GM19397 (cell line): Measurements from ENCODE around the gene ZBTB4.

ENCODE experiments used
- ATAC-seq: cut with Tn5 transposase; IDR thresholded peaks from one replicate; pipeline ENCODE4 v1.9.1; 2021; ENCODE audit warnings: mild to moderate bottlenecking, moderate library complexity; ENCODE audit not compliant: unreplicated experiment

Gene ZBTB4, protein sequence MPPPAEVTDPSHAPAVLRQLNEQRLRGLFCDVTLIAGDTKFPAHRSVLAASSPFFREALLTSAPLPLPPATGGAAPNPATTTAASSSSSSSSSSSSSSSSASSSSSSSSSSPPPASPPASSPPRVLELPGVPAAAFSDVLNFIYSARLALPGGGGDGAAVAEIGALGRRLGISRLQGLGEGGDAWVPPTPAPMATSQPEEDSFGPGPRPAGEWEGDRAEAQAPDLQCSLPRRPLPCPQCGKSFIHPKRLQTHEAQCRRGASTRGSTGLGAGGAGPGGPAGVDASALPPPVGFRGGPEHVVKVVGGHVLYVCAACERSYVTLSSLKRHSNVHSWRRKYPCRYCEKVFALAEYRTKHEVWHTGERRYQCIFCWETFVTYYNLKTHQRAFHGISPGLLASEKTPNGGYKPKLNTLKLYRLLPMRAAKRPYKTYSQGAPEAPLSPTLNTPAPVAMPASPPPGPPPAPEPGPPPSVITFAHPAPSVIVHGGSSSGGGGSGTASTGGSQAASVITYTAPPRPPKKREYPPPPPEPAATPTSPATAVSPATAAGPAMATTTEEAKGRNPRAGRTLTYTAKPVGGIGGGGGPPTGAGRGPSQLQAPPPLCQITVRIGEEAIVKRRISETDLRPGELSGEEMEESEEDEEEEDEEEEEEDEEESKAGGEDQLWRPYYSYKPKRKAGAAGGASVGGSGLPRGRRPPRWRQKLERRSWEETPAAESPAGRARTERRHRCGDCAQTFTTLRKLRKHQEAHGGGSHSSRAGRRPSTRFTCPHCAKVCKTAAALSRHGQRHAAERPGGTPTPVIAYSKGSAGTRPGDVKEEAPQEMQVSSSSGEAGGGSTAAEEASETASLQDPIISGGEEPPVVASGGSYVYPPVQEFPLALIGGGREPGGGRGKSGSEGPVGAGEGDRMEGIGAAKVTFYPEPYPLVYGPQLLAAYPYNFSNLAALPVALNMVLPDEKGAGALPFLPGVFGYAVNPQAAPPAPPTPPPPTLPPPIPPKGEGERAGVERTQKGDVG

GRCh38 chr17:7479213-7480088 is at the start of gene ZBTB4:
Gene ZBTB4 (minus strand): TSS chr17:7479631. CDS start chr17:7466801, 12,830 bp downstream.
- no peak for ATAC-seq

DNA sequence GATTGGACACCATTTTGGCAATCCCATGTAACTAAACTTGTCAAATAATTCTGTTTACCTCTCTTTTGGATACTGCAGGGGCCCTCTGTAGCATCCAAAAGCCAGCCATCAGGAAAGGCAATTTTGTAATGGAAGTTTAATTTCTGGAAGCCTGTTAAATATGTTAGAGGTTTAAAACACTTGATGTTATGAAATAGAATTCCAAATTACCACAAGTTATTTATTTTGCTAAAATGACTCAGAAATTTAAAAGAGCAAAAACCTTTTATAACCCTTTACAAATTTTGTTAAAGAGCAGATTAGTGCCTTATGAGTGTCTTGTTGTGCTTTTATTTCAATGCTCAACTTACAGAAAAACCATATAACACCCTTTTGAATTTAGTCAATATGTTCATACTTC is 49.4 kb upstream of the ZBTB4 start:
- no peak for ATAC-seq

DNA sequence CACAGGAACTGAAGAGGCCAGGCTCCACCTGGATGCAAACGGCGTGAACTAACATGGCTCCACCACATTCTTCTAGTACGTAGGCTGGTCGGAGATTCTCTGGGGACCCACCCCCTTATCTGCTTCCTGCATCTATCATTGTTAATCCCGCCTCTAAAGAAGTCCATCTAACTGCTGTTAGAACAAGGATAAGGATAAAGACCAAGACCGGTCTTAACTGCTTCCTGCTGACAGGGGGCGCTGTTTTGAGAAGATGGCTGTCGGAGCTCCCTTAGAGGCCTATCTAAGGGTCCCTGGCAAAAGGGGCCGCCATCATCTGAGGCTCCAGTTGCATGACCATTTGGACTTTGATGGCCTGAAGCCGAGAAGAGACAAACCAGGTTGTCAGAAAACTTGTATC is 43.6 kb upstream of the ZBTB4 start:
- no peak for ATAC-seq

DNA sequence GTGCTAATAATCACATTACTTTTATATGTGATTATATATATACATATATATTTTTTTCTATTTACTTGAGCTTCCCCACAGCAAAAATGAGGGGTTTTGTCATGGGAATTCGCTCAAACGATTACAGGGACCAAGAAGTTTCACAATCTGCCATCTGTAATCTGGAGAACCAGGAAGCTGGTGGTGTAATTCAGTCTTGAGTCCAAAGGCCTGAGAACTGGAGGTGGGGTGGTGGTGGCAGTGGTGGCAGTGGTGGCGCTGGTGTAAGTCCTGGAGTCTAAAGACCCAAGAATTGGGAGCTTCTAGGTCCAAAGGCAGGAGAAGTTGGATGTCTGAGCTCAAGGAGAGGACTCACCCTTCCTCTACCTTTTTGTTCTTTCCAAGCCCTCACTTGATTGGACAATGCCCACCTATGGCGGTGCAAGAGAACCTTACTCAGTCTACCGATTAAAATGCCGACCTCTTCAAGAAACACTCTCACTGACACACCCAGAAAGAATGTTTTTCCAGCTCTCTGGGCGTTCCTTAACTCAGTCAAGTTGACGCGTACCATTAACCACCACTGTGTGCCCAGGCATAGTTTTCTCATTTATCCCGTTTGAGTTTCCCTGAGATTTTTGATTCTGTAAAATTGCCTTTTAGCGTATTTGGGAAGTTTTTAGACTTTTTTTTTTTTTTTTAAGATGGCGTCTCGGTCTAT is 36.6 kb upstream of the ZBTB4 start:
- no peak for ATAC-seq

DNA sequence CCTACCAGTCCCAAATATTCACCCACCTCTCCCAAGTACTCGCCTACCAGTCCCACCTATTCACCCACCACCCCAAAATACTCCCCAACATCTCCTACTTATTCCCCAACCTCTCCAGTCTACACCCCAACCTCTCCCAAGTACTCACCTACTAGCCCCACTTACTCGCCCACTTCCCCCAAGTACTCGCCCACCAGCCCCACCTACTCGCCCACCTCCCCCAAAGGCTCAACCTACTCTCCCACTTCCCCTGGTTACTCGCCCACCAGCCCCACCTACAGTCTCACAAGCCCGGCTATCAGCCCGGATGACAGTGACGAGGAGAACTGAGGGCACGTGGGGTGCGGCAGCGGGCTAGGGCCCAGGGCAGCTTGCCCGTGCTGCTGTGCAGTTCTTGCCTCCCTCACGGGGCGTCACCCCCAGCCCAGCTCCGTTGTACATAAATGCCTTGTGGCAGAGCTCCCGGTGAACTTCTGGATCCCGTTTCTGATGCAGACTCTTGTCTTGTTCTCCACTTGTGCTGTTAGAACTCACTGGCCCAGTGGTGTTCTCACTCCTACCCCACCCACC is 34.5 kb upstream of the ZBTB4 start:
- no peak for ATAC-seq

DNA sequence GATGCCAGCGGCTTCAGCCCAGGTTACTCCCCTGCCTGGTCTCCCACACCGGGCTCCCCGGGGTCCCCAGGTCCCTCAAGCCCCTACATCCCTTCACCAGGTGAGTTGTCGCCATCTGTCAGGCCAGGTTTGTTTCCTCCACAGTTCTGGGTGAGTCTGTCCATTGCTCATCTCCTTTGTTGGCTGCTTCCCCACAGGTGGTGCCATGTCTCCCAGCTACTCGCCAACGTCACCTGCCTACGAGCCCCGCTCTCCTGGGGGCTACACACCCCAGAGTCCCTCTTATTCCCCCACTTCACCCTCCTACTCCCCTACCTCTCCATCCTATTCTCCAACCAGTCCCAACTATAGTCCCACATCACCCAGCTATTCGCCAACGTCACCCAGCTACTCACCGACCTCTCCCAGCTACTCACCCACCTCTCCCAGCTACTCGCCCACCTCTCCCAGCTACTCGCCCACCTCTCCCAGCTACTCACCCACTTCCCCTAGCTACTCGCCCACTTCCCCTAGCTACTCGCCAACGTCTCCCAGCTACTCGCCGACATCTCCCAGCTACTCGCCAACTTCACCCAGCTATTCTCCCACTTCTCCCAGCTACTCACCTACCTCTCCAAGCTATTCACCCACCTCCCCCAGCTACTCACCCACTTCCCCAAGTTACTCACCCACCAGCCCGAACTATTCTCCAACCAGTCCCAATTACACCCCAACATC is 33.6 kb upstream of the ZBTB4 start:
- no peak for ATAC-seq

DNA sequence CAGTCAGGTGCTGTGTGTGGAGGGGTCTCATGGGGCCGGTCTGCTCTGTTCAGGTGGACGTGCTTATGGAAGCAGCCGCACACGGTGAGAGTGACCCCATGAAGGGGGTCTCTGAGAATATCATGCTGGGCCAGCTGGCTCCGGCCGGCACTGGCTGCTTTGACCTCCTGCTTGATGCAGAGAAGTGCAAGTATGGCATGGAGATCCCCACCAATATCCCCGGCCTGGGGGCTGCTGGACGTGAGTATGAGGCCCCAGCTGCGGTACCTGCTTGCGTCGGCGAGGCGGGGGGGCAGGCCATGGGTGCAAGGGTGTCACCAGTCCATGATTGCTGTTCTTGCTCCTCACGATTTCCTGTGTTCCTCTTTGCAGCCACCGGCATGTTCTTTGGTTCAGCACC is 32.7 kb upstream of the ZBTB4 start:
- no peak for ATAC-seq

DNA sequence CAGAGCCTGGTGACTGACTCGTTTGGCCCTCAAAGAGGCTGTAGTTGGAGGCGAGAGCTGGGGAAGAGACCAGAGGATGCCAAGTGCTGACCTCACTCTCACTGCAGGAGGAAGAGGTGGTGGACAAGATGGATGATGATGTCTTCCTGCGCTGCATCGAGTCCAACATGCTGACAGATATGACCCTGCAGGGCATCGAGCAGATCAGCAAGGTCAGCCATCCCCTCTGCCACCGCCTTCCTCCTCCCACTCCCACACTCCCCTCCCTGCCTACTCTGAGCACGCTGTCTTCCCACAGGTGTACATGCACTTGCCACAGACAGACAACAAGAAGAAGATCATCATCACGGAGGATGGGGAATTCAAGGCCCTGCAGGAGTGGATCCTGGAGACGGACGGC is 31.7 kb upstream of the ZBTB4 start:
- ATAC-seq: no peak

DNA sequence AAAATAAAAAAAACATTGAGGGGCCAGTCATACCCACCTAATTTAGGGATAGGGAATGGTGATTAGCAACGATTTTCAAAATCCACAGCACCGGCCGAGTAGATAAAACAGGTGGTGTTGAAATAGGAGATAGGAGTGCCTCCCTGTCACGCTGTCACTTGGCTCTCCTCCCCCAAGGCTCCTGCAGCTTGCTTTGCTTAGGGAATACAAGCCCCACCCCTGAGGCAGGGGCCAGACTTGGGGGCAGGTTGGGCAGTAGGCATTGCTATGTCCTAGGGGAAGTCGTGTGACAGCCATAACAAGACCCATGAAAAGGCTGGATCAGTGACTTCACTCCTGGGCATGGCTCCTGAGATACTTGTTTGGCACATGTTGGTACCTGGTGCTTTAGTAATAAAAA is 30.5 kb upstream of the ZBTB4 start:
- no peak for ATAC-seq

DNA sequence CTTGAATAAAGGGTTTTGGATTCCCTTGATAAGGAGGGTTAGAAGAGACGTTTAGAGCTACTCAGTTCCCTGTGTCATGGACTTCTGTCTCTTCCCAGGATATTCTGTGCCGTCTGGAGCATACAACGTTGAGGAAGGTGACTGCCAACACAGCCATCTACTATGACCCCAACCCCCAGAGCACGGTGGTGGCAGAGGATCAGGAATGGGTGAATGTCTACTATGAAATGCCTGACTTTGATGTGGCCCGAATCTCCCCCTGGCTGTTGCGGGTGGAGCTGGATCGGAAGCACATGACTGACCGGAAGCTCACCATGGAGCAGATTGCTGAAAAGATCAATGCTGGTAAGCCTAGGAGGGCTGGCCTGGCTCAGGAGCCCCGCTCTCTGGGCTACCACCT is 29.4 kb upstream of the ZBTB4 start:
- ATAC-seq: no peak

- ATAC-seq: no peak
These were observed 28.7 kb upstream of the ZBTB4 start for GRCh38 chr17:7508145-7508544.

- ATAC-seq: no peak
These were observed 24.1 kb upstream of the ZBTB4 start for GRCh38 chr17:7503521-7503920.

- no peak for ATAC-seq
These were observed 23.6 kb upstream of the ZBTB4 start for GRCh38 chr17:7502987-7503386.

DNA sequence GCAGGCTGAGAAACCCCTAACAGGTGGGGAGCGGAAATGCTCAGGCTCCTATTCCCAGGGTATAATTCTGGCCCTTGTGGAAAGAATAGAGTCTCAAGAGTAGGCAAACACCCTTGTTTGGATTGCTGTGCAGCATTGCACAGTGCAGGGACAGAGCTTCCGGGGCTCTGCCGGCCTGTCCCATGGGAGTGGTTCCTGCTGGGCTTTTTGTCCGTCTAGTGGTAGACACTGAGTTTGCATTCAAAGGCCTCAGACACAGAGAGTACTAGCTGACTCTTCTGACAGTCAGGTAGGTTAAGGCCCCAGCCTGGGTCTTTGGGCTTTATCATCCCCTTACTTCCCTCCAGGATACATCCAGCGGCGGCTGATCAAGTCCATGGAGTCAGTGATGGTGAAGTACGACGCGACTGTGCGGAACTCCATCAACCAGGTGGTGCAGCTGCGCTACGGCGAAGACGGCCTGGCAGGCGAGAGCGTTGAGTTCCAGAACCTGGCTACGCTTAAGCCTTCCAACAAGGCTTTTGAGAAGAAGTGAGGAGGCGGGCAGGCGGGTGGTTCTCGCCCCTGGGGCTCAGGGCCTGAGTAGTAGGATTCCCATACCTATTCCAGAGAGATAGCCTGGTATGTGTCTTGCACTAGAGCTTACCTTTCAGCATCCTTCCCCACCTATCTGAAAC is 22.9 kb upstream of the ZBTB4 start:
- no peak for ATAC-seq

DNA sequence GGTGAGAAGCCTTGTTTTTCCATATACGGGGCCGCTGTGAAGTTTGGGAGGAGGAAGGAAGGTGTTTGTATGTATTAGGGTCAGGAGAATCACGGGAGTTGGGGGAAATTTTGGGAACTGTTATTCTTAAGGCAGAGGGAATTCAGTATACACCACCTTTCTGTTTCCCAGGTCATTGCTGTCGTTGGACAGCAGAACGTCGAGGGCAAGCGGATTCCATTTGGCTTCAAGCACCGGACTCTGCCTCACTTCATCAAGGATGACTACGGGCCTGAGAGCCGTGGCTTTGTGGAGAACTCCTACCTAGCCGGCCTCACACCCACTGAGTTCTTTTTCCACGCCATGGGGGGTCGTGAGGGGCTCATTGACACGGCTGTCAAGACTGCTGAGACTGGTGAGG is 22.3 kb upstream of the ZBTB4 start:
- ATAC-seq: no peak

- ATAC-seq: no peak
These were observed 19.7 kb upstream of the ZBTB4 start for GRCh38 chr17:7499161-7499560.

DNA sequence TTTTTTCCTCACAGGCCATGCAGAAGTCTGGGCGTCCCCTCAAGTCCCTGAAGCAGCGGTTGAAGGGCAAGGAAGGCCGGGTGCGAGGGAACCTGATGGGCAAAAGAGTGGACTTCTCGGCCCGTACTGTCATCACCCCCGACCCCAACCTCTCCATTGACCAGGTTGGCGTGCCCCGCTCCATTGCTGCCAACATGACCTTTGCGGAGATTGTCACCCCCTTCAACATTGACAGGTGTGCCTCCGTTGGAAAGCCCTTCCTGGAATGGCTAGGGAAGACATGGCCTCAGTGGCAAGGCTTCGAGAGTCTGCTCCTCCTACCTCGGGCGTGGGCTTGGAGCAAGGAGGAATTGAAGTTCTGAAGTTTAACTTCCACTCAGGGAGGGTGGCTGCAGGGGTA is 18.2 kb upstream of the ZBTB4 start:
- no peak for ATAC-seq

DNA sequence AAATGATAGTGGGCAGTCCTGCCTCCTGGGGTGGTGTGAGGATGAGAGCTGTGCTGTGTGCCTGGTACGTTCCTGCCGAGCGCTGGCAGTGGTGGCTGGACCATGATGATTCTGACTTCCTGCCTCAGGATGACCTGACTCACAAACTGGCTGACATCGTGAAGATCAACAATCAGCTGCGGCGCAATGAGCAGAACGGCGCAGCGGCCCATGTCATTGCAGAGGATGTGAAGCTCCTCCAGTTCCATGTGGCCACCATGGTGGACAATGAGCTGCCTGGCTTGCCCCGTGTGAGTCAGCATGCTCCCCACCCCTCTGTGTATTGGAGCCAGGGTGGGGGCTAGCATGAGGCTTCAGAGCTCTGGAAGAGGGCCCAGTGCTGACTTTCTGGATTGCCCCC is 17.8 kb upstream of the ZBTB4 start:
- no peak for ATAC-seq
